ENCODE results near the gene ATP8A2. TPM values are rescaled to one million over a fixed set of nuclear protein-coding genes. Genes with fewer than 3 reads are reported as not detected.

Gene ATP8A2
- total RNA-seq, 6 donors from 2014 or later = 0.55 to 1.5 (median 0.87) TPM

GRCh38 chr13:25988661-25989060, 616.9 kb downstream of the ATP8A2 start:
- ATAC-seq (ENCODE audit: low FRiP score in 2 of 2) = no peak
- Histone ChIP-seq H3K9me3 (no peaks in the 10 kb centered on the region), H3K4me3 (no peak overlapping the region), H3K27ac (no peak overlapping the region), H3K27me3 (no peaks in the 10 kb centered on the region), H3K36me3 (no peaks in the 10 kb centered on the region), H3K4me1 (no peaks in the 10 kb centered on the region)
- 35 to 56% methylated on average over 3 of the region's 3 CpGs for WGBS, 2 donors
- no peak for TF ChIP-seq POLR2AphosphoS5 (IDR thresholded peaks at IDR 0.05)
- no peak for TF ChIP-seq CTCF (IDR thresholded peaks at IDR 0.05)
- TF ChIP-seq POLR2A (IDR thresholded peaks at IDR 0.05) = no peak
- no peak for TF ChIP-seq EP300 (IDR thresholded peaks at IDR 0.05)
- DNase-seq = no peak

GRCh38 chr13:25990801-25991200, 619.0 kb downstream of the ATP8A2 start:
- no peaks in the 10 kb centered on the region for H3K4me1 ChIP-seq
- H3K9me3 ChIP-seq = peaks cover 0 to 5% (median 0%) of the 10 kb centered on the region in 4 donors
- 38 to 62% methylated on average over 10 of the region's 10 CpGs for WGBS, 2 donors
- H3K27ac ChIP-seq = no peak overlapping the region
- no peak overlapping the region for H3K4me3 ChIP-seq
- H3K36me3 ChIP-seq = no peaks in the 10 kb centered on the region
- TF ChIP-seq EP300 (IDR thresholded peaks at IDR 0.05) = no peak
- TF ChIP-seq POLR2AphosphoS5 (IDR thresholded peaks at IDR 0.05) = no peak
- TF ChIP-seq CTCF (IDR thresholded peaks at IDR 0.05) = no peak
- no peak for TF ChIP-seq POLR2A (IDR thresholded peaks at IDR 0.05)
- ATAC-seq (ENCODE audit: low FRiP score in 2 of 2) = no peak
- no peaks in the 10 kb centered on the region for H3K27me3 ChIP-seq
- DNase-seq = no peak

- WGBS, 2 donors = 52 to 68% methylated on average over 1 of the region's 1 CpG
- ATAC-seq (ENCODE audit: low FRiP score in 2 of 2) (no peak), DNase-seq (no peak)
- Histone ChIP-seq H3K4me3 (no peak overlapping the region), H3K36me3 (no peaks in the 10 kb centered on the region), H3K9me3 (peaks cover 0 to 5% (median 0%) of the 10 kb centered on the region in 4 donors), H3K4me1 (no peaks in the 10 kb centered on the region), H3K27me3 (no peaks in the 10 kb centered on the region), H3K27ac (no peak overlapping the region)
- TF ChIP-seq EP300 (IDR thresholded peaks at IDR 0.05) (no peak), POLR2A (IDR thresholded peaks at IDR 0.05) (no peak), CTCF (IDR thresholded peaks at IDR 0.05) (no peak), POLR2AphosphoS5 (IDR thresholded peaks at IDR 0.05) (no peak)
Observed at GRCh38 chr13:25992076-25992475, 620.3 kb downstream of the ATP8A2 start.

GRCh38 chr13:26007261-26008125, 635.7 kb downstream of the ATP8A2 start:
- DNase-seq (no peak), ATAC-seq (ENCODE audit: low FRiP score in 2 of 2) (no peak)
- Histone ChIP-seq H3K9me3 (no peaks in the 10 kb centered on the region), H3K36me3 (no peaks in the 10 kb centered on the region), H3K27me3 (no peaks in the 10 kb centered on the region), H3K4me1 (peaks cover 0 to 6% (median 0%) of the 10 kb centered on the region in 4 donors), H3K27ac (no peak overlapping the region), H3K4me3 (no peak overlapping the region)
- TF ChIP-seq EP300 (IDR thresholded peaks at IDR 0.05) = no peak
- TF ChIP-seq POLR2A (IDR thresholded peaks at IDR 0.05) = no peak
- no peak for TF ChIP-seq CTCF (IDR thresholded peaks at IDR 0.05)
- no peak for TF ChIP-seq POLR2AphosphoS5 (IDR thresholded peaks at IDR 0.05)
- WGBS, 2 donors = 39 to 47% methylated on average over 1 of the region's 1 CpG

All from upper lobe of left lung (tissue), 6 donors.